Measurements from ENCODE around the gene CT45A2.
"Not testable (repeated sequence)": the region's sequence is repeated elsewhere in the genome, so short reads cannot be mapped to it uniquely, and the experiment has no call there.

CT45A2 gene, protein sequence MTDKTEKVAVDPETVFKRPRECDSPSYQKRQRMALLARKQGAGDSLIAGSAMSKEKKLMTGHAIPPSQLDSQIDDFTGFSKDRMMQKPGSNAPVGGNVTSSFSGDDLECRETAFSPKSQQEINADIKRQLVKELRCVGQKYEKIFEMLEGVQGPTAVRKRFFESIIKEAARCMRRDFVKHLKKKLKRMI

DNA sequence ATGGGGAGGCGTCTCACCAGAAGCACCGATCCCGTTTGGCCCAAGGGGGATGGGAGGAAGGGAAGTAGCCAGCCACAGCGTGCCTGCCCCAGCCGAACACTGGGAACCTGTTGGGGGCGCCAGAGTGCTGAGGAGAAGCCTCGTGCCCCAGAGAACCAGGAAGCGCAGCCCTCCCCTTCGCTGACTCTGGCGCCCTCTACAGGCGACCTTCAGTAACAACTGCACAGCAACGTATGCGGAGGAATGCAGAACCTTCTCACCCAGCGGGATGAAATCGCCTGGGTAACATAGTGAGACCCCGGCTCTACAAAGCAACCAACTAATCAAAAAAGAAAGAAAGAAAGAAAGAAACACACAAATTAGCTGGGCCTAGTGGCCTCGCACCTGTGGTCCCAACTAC lies at the start of gene CT45A2:
CT45A2 (minus strand) TSS at position 101 of the 400 bp plus-strand sequence. CDS start 3,747 bp downstream, outside the sequence.
- not testable (repeated sequence) for H3K36me3 ChIP-seq (ENCODE audit: control insufficient read depth in 5 of 5, insufficient read depth in 5 of 5, low read length in 5 of 5); H3K4me1 ChIP-seq (ENCODE audit: control insufficient read depth in 5 of 5, insufficient read depth in 5 of 5, low read length in 5 of 5); H3K27ac ChIP-seq (ENCODE audit: low read depth, low read length); H3K27me3 ChIP-seq (ENCODE audit: control insufficient read depth in 5 of 5, insufficient read depth in 4 of 5, low read length in 5 of 5); H3K9me3 ChIP-seq (ENCODE audit: control insufficient read depth in 5 of 5, low read length in 5 of 5); H3K9ac ChIP-seq (ENCODE audit: low read length in 5 of 5); H3K4me3 ChIP-seq (ENCODE audit: low read depth in 1 of 5, low read length in 5 of 5)

DNA sequence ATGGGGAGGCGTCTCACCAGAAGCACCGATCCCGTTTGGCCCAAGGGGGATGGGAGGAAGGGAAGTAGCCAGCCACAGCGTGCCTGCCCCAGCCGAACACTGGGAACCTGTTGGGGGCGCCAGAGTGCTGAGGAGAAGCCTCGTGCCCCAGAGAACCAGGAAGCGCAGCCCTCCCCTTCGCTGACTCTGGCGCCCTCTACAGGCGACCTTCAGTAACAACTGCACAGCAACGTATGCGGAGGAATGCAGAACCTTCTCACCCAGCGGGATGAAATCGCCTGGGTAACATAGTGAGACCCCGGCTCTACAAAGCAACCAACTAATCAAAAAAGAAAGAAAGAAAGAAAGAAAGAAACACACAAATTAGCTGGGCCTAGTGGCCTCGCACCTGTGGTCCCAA lies 34.6 kb upstream of the CT45A2 start, which contains the start of gene CT45A8:
CT45A8 (minus strand) TSS at position 101 of the 400 bp plus-strand sequence. CDS start 3,755 bp downstream, outside the sequence.
- not testable (repeated sequence) for H3K27ac ChIP-seq (ENCODE audit: low read depth, low read length); H3K9me3 ChIP-seq (ENCODE audit: control insufficient read depth in 5 of 5, low read length in 5 of 5); H3K4me3 ChIP-seq (ENCODE audit: low read depth in 1 of 5, low read length in 5 of 5); H3K27me3 ChIP-seq (ENCODE audit: control insufficient read depth in 5 of 5, insufficient read depth in 4 of 5, low read length in 5 of 5); H3K9ac ChIP-seq (ENCODE audit: low read length in 5 of 5); H3K36me3 ChIP-seq (ENCODE audit: control insufficient read depth in 5 of 5, insufficient read depth in 5 of 5, low read length in 5 of 5); H3K4me1 ChIP-seq (ENCODE audit: control insufficient read depth in 5 of 5, insufficient read depth in 5 of 5, low read length in 5 of 5)

DNA sequence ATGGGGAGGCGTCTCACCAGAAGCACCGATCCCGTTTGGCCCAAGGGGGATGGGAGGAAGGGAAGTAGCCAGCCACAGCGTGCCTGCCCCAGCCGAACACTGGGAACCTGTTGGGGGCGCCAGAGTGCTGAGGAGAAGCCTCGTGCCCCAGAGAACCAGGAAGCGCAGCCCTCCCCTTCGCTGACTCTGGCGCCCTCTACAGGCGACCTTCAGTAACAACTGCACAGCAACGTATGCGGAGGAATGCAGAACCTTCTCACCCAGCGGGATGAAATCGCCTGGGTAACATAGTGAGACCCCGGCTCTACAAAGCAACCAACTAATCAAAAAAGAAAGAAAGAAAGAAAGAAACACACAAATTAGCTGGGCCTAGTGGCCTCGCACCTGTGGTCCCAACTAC lies 17.4 kb upstream of the CT45A2 start, which contains the start of gene CT45A7:
CT45A7 (minus strand) TSS at position 101 of the 400 bp plus-strand sequence. CDS start 3,747 bp downstream, outside the sequence.
- not testable (repeated sequence) for H3K4me1 ChIP-seq (ENCODE audit: control insufficient read depth in 5 of 5, insufficient read depth in 5 of 5, low read length in 5 of 5); H3K27me3 ChIP-seq (ENCODE audit: control insufficient read depth in 5 of 5, insufficient read depth in 4 of 5, low read length in 5 of 5); H3K9ac ChIP-seq (ENCODE audit: low read length in 5 of 5); H3K36me3 ChIP-seq (ENCODE audit: control insufficient read depth in 5 of 5, insufficient read depth in 5 of 5, low read length in 5 of 5); H3K27ac ChIP-seq (ENCODE audit: low read depth, low read length); H3K9me3 ChIP-seq (ENCODE audit: control insufficient read depth in 5 of 5, low read length in 5 of 5); H3K4me3 ChIP-seq (ENCODE audit: low read depth in 1 of 5, low read length in 5 of 5)

DNA sequence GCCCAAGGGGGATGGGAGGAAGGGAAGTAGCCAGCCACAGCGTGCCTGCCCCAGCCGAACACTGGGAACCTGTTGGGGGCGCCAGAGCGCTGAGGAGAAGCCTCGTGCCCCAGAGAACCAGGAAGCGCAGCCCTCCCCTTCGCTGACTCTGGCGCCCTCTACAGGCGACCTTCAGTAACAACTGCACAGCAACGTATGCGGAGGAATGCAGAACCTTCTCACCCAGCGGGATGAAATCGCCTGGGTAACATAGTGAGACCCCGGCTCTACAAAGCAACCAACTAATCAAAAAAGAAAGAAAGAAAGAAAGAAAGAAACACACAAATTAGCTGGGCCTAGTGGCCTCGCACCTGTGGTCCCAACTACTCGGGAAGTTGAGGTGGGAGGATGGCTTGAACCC lies 17.1 kb downstream of the CT45A2 start, which contains the start of gene CT45A6:
CT45A6 (minus strand) TSS at position 101 of the 400 bp plus-strand sequence. CDS start 3,794 bp downstream, outside the sequence.
- H3K4me3 ChIP-seq (ENCODE audit: low read depth in 1 of 5, low read length in 5 of 5); H3K9ac ChIP-seq (ENCODE audit: low read length in 5 of 5); H3K9me3 ChIP-seq (ENCODE audit: control insufficient read depth in 5 of 5, low read length in 5 of 5); H3K36me3 ChIP-seq (ENCODE audit: control insufficient read depth in 5 of 5, insufficient read depth in 5 of 5, low read length in 5 of 5); H3K27ac ChIP-seq (ENCODE audit: low read depth, low read length); H3K27me3 ChIP-seq (ENCODE audit: control insufficient read depth in 5 of 5, insufficient read depth in 4 of 5, low read length in 5 of 5); H3K4me1 ChIP-seq (ENCODE audit: control insufficient read depth in 5 of 5, insufficient read depth in 5 of 5, low read length in 5 of 5): not testable (repeated sequence)

DNA sequence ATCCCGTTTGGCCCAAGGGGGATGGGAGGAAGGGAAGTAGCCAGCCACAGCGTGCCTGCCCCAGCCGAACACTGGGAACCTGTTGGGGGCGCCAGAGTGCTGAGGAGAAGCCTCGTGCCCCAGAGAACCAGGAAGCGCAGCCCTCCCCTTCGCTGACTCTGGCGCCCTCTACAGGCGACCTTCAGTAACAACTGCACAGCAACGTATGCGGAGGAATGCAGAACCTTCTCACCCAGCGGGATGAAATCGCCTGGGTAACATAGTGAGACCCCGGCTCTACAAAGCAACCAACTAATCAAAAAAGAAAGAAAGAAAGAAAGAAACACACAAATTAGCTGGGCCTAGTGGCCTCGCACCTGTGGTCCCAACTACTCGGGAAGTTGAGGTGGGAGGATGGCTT lies 34.4 kb downstream of the CT45A2 start, which contains the start of gene CT45A5:
CT45A5 (minus strand) TSS at position 101 of the 400 bp plus-strand sequence. CDS start 3,774 bp downstream, outside the sequence.
- H3K4me3 ChIP-seq (ENCODE audit: low read depth in 1 of 5, low read length in 5 of 5); H3K27ac ChIP-seq (ENCODE audit: low read depth, low read length); H3K4me1 ChIP-seq (ENCODE audit: control insufficient read depth in 5 of 5, insufficient read depth in 5 of 5, low read length in 5 of 5); H3K9me3 ChIP-seq (ENCODE audit: control insufficient read depth in 5 of 5, low read length in 5 of 5); H3K36me3 ChIP-seq (ENCODE audit: control insufficient read depth in 5 of 5, insufficient read depth in 5 of 5, low read length in 5 of 5); H3K27me3 ChIP-seq (ENCODE audit: control insufficient read depth in 5 of 5, insufficient read depth in 4 of 5, low read length in 5 of 5); H3K9ac ChIP-seq (ENCODE audit: low read length in 5 of 5): not testable (repeated sequence)

DNA sequence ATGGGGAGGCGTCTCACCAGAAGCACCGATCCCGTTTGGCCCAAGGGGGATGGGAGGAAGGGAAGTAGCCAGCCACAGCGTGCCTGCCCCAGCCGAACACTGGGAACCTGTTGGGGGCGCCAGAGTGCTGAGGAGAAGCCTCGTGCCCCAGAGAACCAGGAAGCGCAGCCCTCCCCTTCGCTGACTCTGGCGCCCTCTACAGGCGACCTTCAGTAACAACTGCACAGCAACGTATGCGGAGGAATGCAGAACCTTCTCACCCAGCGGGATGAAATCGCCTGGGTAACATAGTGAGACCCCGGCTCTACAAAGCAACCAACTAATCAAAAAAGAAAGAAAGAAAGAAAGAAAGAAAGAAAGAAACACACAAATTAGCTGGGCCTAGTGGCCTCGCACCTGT lies 51.7 kb downstream of the CT45A2 start, which contains the start of gene CT45A3:
CT45A3 (minus strand) TSS at position 101 of the 400 bp plus-strand sequence. CDS start 3,747 bp downstream, outside the sequence.
- H3K9ac ChIP-seq (ENCODE audit: low read length in 5 of 5); H3K4me1 ChIP-seq (ENCODE audit: control insufficient read depth in 5 of 5, insufficient read depth in 5 of 5, low read length in 5 of 5): not testable (repeated sequence)

More for the DNA sequence above, 51.7 kb downstream of the CT45A2 start, which contains the start of gene CT45A3:
- H3K36me3 ChIP-seq (ENCODE audit: control insufficient read depth in 5 of 5, insufficient read depth in 5 of 5, low read length in 5 of 5); H3K4me3 ChIP-seq (ENCODE audit: low read depth in 1 of 5, low read length in 5 of 5); H3K27me3 ChIP-seq (ENCODE audit: control insufficient read depth in 5 of 5, insufficient read depth in 4 of 5, low read length in 5 of 5); H3K27ac ChIP-seq (ENCODE audit: low read depth, low read length); H3K9me3 ChIP-seq (ENCODE audit: control insufficient read depth in 5 of 5, low read length in 5 of 5): not testable (repeated sequence)

Measured in subcutaneous abdominal adipose tissue (tissue), 5 donors.